ENCODE results near the gene SCN5A.

- TF ChIP-seq POLR2AphosphoS5 (IDR thresholded peaks at IDR 0.05; ENCODE audit: low read depth, low read length) (no peak), POLR2A (IDR thresholded peaks at IDR 0.05; ENCODE audit: low read depth, low read length) (no peak), TAF1 (IDR thresholded peaks at IDR 0.05; ENCODE audit: low read depth, low read length) (no peak), PAX5 (IDR thresholded peaks at IDR 0.05; ENCODE audit: insufficient read depth, low read length, severe bottlenecking) (no peak)
Observed at GRCh38 chr3:38582316-38582715, 67.2 kb downstream of the SCN5A start.

Data from GM12891 (cell line).